ENCODE measurements around the gene SERPINA5. TPM values are rescaled to one million over a fixed set of nuclear protein-coding genes. Genes with fewer than 3 reads are reported as not detected.

Gene SERPINA5
- total and polyA plus RNA-seq, 10 of the 15 experiments (the other 5 are each of a cell fraction or from before 2014, with no cell fraction given) = 0.90 TPM; not detected in 9

GRCh38 chr14:94630396-94630795, 49.2 kb downstream of the SERPINA5 start (continued):
- TF ChIP-seq, protein P1, sequence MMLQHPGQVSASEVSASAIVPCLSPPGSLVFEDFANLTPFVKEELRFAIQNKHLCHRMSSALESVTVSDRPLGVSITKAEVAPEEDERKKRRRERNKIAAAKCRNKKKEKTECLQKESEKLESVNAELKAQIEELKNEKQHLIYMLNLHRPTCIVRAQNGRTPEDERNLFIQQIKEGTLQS (IDR thresholded peaks at IDR 0.05; ENCODE audit: borderline replicate concordance, extremely low read depth, low read depth, low read length) = no peak
- no peak for TF ChIP-seq ZZZ3 (IDR thresholded peaks at IDR 0.05; ENCODE audit: control insufficient read depth, insufficient read length, low read depth)
- TF ChIP-seq, protein P2, sequence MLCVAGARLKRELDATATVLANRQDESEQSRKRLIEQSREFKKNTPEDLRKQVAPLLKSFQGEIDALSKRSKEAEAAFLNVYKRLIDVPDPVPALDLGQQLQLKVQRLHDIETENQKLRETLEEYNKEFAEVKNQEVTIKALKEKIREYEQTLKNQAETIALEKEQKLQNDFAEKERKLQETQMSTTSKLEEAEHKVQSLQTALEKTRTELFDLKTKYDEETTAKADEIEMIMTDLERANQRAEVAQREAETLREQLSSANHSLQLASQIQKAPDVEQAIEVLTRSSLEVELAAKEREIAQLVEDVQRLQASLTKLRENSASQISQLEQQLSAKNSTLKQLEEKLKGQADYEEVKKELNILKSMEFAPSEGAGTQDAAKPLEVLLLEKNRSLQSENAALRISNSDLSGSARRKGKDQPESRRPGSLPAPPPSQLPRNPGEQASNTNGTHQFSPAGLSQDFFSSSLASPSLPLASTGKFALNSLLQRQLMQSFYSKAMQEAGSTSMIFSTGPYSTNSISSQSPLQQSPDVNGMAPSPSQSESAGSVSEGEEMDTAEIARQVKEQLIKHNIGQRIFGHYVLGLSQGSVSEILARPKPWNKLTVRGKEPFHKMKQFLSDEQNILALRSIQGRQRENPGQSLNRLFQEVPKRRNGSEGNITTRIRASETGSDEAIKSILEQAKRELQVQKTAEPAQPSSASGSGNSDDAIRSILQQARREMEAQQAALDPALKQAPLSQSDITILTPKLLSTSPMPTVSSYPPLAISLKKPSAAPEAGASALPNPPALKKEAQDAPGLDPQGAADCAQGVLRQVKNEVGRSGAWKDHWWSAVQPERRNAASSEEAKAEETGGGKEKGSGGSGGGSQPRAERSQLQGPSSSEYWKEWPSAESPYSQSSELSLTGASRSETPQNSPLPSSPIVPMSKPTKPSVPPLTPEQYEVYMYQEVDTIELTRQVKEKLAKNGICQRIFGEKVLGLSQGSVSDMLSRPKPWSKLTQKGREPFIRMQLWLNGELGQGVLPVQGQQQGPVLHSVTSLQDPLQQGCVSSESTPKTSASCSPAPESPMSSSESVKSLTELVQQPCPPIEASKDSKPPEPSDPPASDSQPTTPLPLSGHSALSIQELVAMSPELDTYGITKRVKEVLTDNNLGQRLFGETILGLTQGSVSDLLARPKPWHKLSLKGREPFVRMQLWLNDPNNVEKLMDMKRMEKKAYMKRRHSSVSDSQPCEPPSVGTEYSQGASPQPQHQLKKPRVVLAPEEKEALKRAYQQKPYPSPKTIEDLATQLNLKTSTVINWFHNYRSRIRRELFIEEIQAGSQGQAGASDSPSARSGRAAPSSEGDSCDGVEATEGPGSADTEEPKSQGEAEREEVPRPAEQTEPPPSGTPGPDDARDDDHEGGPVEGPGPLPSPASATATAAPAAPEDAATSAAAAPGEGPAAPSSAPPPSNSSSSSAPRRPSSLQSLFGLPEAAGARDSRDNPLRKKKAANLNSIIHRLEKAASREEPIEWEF (IDR thresholded peaks at IDR 0.05; ENCODE audit: insufficient replicate concordance, low read depth, low read length) = no peak

GRCh38 chr14:94631050-94631449, 49.8 kb downstream of the SERPINA5 start:
- 0% methylated on average over 1 of the region's 1 CpG for WGBS (ENCODE audit: insufficient coverage, insufficient replicate concordance, low lambda C conversion rate, missing lambda C conversion rate)
- intact Hi-C loops (cut with micrococcal nuclease; ENCODE audit: unreplicated experiment) (no loop called here), in situ Hi-C loops (cut with MboI) (no loop called here)
- FAIRE-seq = no peak
- no peak overlapping the region for H3K4me3 ChIP-seq
- POLR2A ChIA-PET = no interaction called here
- H3K9ac ChIP-seq (ENCODE audit: control insufficient read depth, insufficient read depth, low read length) = no peak overlapping the region
- ATAC-seq = no peak
- TF ChIP-seq DPF2 (IDR thresholded peaks at IDR 0.05) (no peak), CHD2 (IDR thresholded peaks at IDR 0.05; ENCODE audit: borderline replicate concordance, low read depth, low read length) (no peak), ASH2L (IDR thresholded peaks at IDR 0.05; ENCODE audit: borderline replicate concordance, low read depth) (no peak), CREB1 (IDR thresholded peaks at IDR 0.05; ENCODE audit: low read depth) (no peak), CHD1 (IDR thresholded peaks at IDR 0.05; ENCODE audit: low read depth, low read length) (no peak)
- no peak for DNase-seq (ENCODE audit: low read depth, low spot score)
- SMC1A ChIA-PET (ENCODE audit: uncharacterized antibody, unreplicated experiment) = no interaction called here
- no peaks in the 10 kb centered on the region for H3K4me1 ChIP-seq (ENCODE audit: control insufficient read depth, insufficient read depth, low read length)
- no peaks in the 10 kb centered on the region for H3K27me3 ChIP-seq (replicated peaks in 1 of 2; ENCODE audit: control insufficient read depth in 2 of 2, insufficient read depth in 2 of 2, low read length in 1 of 2)
- H4K20me1 ChIP-seq (ENCODE audit: control insufficient read depth, insufficient read depth) = no peaks in the 10 kb centered on the region
- RAD21 ChIA-PET (ENCODE audit: unreplicated experiment) = no interaction called here
- H3K79me2 ChIP-seq (ENCODE audit: control insufficient read depth, insufficient read depth, low read length) = no peaks in the 10 kb centered on the region
- H3K36me3 ChIP-seq (ENCODE audit: control insufficient read depth in 2 of 2, insufficient read depth in 2 of 2, low read length in 1 of 2) = no peaks in the 10 kb centered on the region
- BruUV-seq (replicated peaks) = no TSS peak
- H3K4me2 ChIP-seq (ENCODE audit: control insufficient read depth, insufficient read depth) = no peak overlapping the region
- H2AFZ ChIP-seq (ENCODE audit: control insufficient read depth, low read depth, low read length) = no peak overlapping the region
- no peaks in the 10 kb centered on the region for H3K9me3 ChIP-seq (replicated peaks; ENCODE audit: control insufficient read depth, insufficient read depth, low read length)
- no peak overlapping the region for H3K27ac ChIP-seq (ENCODE audit: control insufficient read depth, insufficient read depth)
- CTCF ChIA-PET = no interaction called here
